GM23338 (cell line): Measurements from ENCODE around the gene DAAM2. TPM values are rescaled to one million over a fixed set of nuclear protein-coding genes. Genes with fewer than 3 reads are reported as not detected.

Experiments
- ATAC-seq: fragments of 200-7000 bp; cut with Tn5 transposase; 3 replicates; pipeline ENCODE4 v1.9.1; 2020
- DNase-seq: peaks from one replicate; pipeline ENCODE4 v3.0.0-alpha.2; 2015; ENCODE audit warnings: low spot score
- H2AFZ ChIP-seq: fragments of 200-600 bp; sonication (generic); 2 replicates; pipeline ENCODE4 v1.8.0; 2016; ENCODE audit warnings: antibody characterized with exemption, mild to moderate bottlenecking, moderate library complexity
- H3F3A ChIP-seq: fragments of 200-600 bp; sonication (generic); replicated peaks from 2 replicates; pipeline ENCODE4 v1.8.0; 2017; ENCODE audit warnings: antibody characterized with exemption, mixed run types, low read depth
- H3K27ac ChIP-seq: fragments of 200-600 bp; sonication (generic); 2 replicates; pipeline ENCODE4 v1.6.1; 2016; ENCODE audit warnings: low read depth
- H3K27me3 ChIP-seq: fragments of 200-600 bp; sonication (generic); 2 replicates; pipeline ENCODE4 v1.8.0; 2016; ENCODE audit warnings: mild to moderate bottlenecking, mixed run types, moderate library complexity; ENCODE audit not compliant: insufficient read depth
- H3K36me3 ChIP-seq: fragments of 200-600 bp; sonication (generic); 2 replicates; pipeline ENCODE4 v1.8.0; 2016; ENCODE audit warnings: mild to moderate bottlenecking; ENCODE audit not compliant: insufficient read depth
- H3K4me1 ChIP-seq: fragments of 200-600 bp; sonication (generic); 2 replicates; pipeline ENCODE4 v1.8.0; 2016; ENCODE audit warnings: mild to moderate bottlenecking, moderate library complexity; ENCODE audit not compliant: insufficient read depth
- H3K4me2 ChIP-seq: fragments of 200-600 bp; sonication (generic); 2 replicates; pipeline ENCODE4 v1.7.1; 2017; ENCODE audit warnings: mixed run types
- H3K4me3 ChIP-seq: fragments of 200-600 bp; sonication (generic); 2 replicates; pipeline ENCODE4 v1.6.1; 2016; ENCODE audit warnings: mixed run types
- H3K79me2 ChIP-seq: fragments of 200-600 bp; sonication (generic); replicated peaks from 2 replicates; pipeline ENCODE4 v1.8.0; 2017; ENCODE audit warnings: mild to moderate bottlenecking; ENCODE audit not compliant: insufficient read depth
- H3K9me2 ChIP-seq: fragments of 200-600 bp; sonication (generic); 2 replicates; pipeline ENCODE4 v1.8.0; 2017; ENCODE audit not compliant: insufficient read depth
- H4K20me1 ChIP-seq: fragments of 200-600 bp; sonication (generic); replicated peaks from 2 replicates; pipeline ENCODE4 v1.8.0; 2017; ENCODE audit warnings: mild to moderate bottlenecking; ENCODE audit not compliant: insufficient read depth
- H3K27ac Mint-ChIP-seq: 2 replicates; pipeline ENCODE4 v1.8.0; 2020; ENCODE audit warnings: inconsistent platforms, mild to moderate bottlenecking, moderate library complexity, mixed read lengths
- H3K27me3 Mint-ChIP-seq: 3 replicates; pipeline ENCODE4 v1.8.0; 2022; ENCODE audit warnings: low read depth, mild to moderate bottlenecking, moderate library complexity, mixed read lengths, inconsistent platforms; ENCODE audit not compliant: insufficient read depth, poor library complexity
- H3K36me3 Mint-ChIP-seq: 3 replicates; pipeline ENCODE4 v1.8.0; 2021; ENCODE audit warnings: low read depth, mild to moderate bottlenecking, inconsistent platforms, moderate library complexity, mixed read lengths
- H3K4me1 Mint-ChIP-seq: 3 replicates; pipeline ENCODE4 v1.8.0; 2020; ENCODE audit warnings: mild to moderate bottlenecking, inconsistent platforms, mixed read lengths
- H3K4me3 Mint-ChIP-seq: 3 replicates; pipeline ENCODE4 v1.8.0; 2021; ENCODE audit warnings: moderate library complexity, mild to moderate bottlenecking, inconsistent platforms, mixed read lengths
- H3K9me3 Mint-ChIP-seq: 3 replicates; pipeline ENCODE4 v1.8.0; 2020; ENCODE audit warnings: moderate library complexity, mild to moderate bottlenecking, inconsistent platforms, mixed read lengths
- CREB1 ChIP-seq: fragments of 250-450 bp; sonication (Bioruptor Pico); IDR thresholded peaks from 2 replicates; pipeline ENCODE4 v1.5.0; 2020; ENCODE audit warnings: low read depth, mild to moderate bottlenecking, moderate library complexity
- CTCF ChIP-seq, 2 experiments: fragments of 200-600 bp in 1 of 2; sonication (generic) in 1 of 2; conservative IDR thresholded peaks; 2 replicates each; pipeline versions ENCODE4 v1.5.1 to v1.6.1; 2016 to 2017; ENCODE audit warnings: antibody characterized with exemption in 2 of 2, low read depth in 2 of 2, mild to moderate bottlenecking in 2 of 2, moderate library complexity in 1 of 2
- ETS1 ChIP-seq: IDR thresholded peaks from 2 replicates; pipeline ENCODE4 v1.6.1; 2016; ENCODE audit warnings: antibody characterized with exemption
- EZH2 ChIP-seq: fragments of 200-600 bp; sonication (generic); IDR thresholded peaks from one replicate; pipeline ENCODE4 v1.8.0; 2017; ENCODE audit warnings: antibody characterized with exemption, mild to moderate bottlenecking, low read depth; ENCODE audit not compliant: unreplicated experiment
- EZH2phosphoT487 ChIP-seq: fragments of 200-600 bp; sonication (generic); IDR thresholded peaks from one replicate; pipeline ENCODE4 v1.8.1; 2018; ENCODE audit warnings: antibody characterized with exemption; ENCODE audit not compliant: unreplicated experiment
- JUNB ChIP-seq: IDR thresholded peaks from one replicate; pipeline ENCODE4 v1.6.1; 2016; ENCODE audit warnings: antibody characterized with exemption; ENCODE audit not compliant: unreplicated experiment
- POLR2AphosphoS5 ChIP-seq: IDR thresholded peaks from 2 replicates; pipeline ENCODE4 v1.6.1; 2016; ENCODE audit warnings: antibody characterized with exemption, low read depth
- REST ChIP-seq: IDR thresholded peaks from one replicate; pipeline ENCODE4 v1.6.1; 2018; ENCODE audit warnings: antibody characterized with exemption; ENCODE audit not compliant: unreplicated experiment
- STAT1 ChIP-seq: IDR thresholded peaks from one replicate; pipeline ENCODE4 v1.6.1; 2016; ENCODE audit warnings: antibody characterized with exemption; ENCODE audit not compliant: unreplicated experiment
- ZNF114 ChIP-seq: fragments of 250-450 bp; sonication (Bioruptor Pico); IDR thresholded peaks from 2 replicates; pipeline ENCODE4 v1.5.0; 2020; ENCODE audit warnings: mild to moderate bottlenecking, moderate library complexity
- ZNF331 ChIP-seq: fragments of 250-450 bp; sonication (Bioruptor Pico); IDR thresholded peaks from 2 replicates; pipeline ENCODE4 v1.5.0; 2020; ENCODE audit warnings: low read depth, mild to moderate bottlenecking, moderate library complexity
- ZNF462 ChIP-seq: fragments of 250-450 bp; sonication (Bioruptor Pico); IDR thresholded peaks from 2 replicates; pipeline ENCODE4 v1.5.0; 2020; ENCODE audit warnings: mild to moderate bottlenecking, moderate library complexity
- polyA plus RNA-seq: library from polyadenylated mRNA; unstranded; fragments of >200 nt; fragmentation: Nextera tagmentation; extraction: Ambion mirVana; gene quantifications from 2 replicates; pipeline ENCODE4 v1.2.1, GENCODE V29; 2016
- total RNA-seq: library from RNA; depleted of rRNA; stranded (reverse); fragments of >200 nt; shearing (Covaris generic); gene quantifications from 2 replicates; pipeline ENCODE4 v1.2.3, GENCODE V29; 2014

Gene DAAM2
- total and polyA plus RNA-seq, 2 experiments from 2014 or later: 1.4 to 4.9 TPM

GRCh38 chr6:39879535-39879934 lies 87.4 kb downstream of the DAAM2 start (continued):
- TF ChIP-seq ZNF331 (CRISPR knock-in tag) (no peak), ETS1 (no peak), STAT1 (no peak)

- Histone ChIP-seq H2AFZ (no peak overlapping the region), H4K20me1 (no peaks in the 10 kb centered on the region), H3K27me3 (no peaks in the 10 kb centered on the region), H3F3A (no peaks in the 10 kb centered on the region), H3K9me2 (peaks cover 16% of the 10 kb centered on the region; the same call in 1 of the 2 replicates), H3K79me2 (no peaks in the 10 kb centered on the region), H3K4me3 (no peak overlapping the region), H3K4me1 (no peaks in the 10 kb centered on the region), H3K36me3 (no peaks in the 10 kb centered on the region), H3K4me2 (no peak overlapping the region), H3K27ac (no peak overlapping the region)
- Mint-ChIP-seq H3K4me3 (no peak overlapping the region), H3K4me1 (no peaks in the 10 kb centered on the region), H3K27me3 (no peaks in the 10 kb centered on the region), H3K27ac (no peak overlapping the region), H3K9me3 (no peaks in the 10 kb centered on the region), H3K36me3 (no peaks in the 10 kb centered on the region; the same call in 2 of the 3 replicates)
- no peak for DNase-seq
- no peak for ATAC-seq
- TF ChIP-seq STAT1: no peak
- TF ChIP-seq REST: no peak
- no peak for TF ChIP-seq JUNB
- TF ChIP-seq ZNF114 (CRISPR knock-in tag): no peak
- TF ChIP-seq EZH2: no peak
- no peak for TF ChIP-seq POLR2AphosphoS5
- TF ChIP-seq CTCF (conservative IDR thresholded peaks at IDR 0.05; ENCODE audit: low read depth in 2 of 2): no peak
- TF ChIP-seq CREB1 (CRISPR knock-in tag): no peak
- no peak for TF ChIP-seq ZNF331 (CRISPR knock-in tag)
- TF ChIP-seq ZNF462 (CRISPR knock-in tag): no peak
- no peak for TF ChIP-seq EZH2phosphoT487
Measured at GRCh38 chr6:39880594-39880993, 88.4 kb downstream of the DAAM2 start.
